A549 (cell line): ENCODE data around the gene TRIM45.

Experiments
- CEBPB ChIP-seq, 2 experiments: fragments of >200 bp in 1 of 2; sonication (Bioruptor Twin) in 1 of 2; formaldehyde crosslinking in 1 of 2; IDR thresholded peaks; 2 replicates each; pipeline ENCODE4 v1.6.1; 2012 to 2016
- NFE2L2 ChIP-seq: fragments of 150-350 bp; conservative IDR thresholded peaks from 2 replicates; pipeline ENCODE4 v1.6.1; 2014; ENCODE audit warnings: low read length
- POLR2A ChIP-seq: IDR thresholded peaks from 2 replicates; pipeline ENCODE4 v1.6.1; 2012; ENCODE audit warnings: mild to moderate bottlenecking, low read length
- TF ChIP-seq, protein P1 (sequence below): IDR thresholded peaks from 2 replicates; pipeline ENCODE4 v1.6.1; 2012
- TF ChIP-seq, protein P2 (sequence below): fragments of >200 bp; sonication (Bioruptor Twin); formaldehyde crosslinking; IDR thresholded peaks from 3 replicates; pipeline ENCODE4 v1.5.1; 2016
- TF ChIP-seq, protein P3 (sequence below): fragments of 450-650 bp; IDR thresholded peaks from 2 replicates; pipeline ENCODE4 v1.6.1; 2014; ENCODE audit warnings: antibody characterized with exemption
- TF ChIP-seq, protein P4 (sequence below): fragments of 250-450 bp; sonication (Bioruptor Pico); IDR thresholded peaks from 2 replicates; pipeline ENCODE4 v1.5.0; 2021; ENCODE audit warnings: mild to moderate bottlenecking, moderate library complexity, borderline replicate concordance

DNA sequence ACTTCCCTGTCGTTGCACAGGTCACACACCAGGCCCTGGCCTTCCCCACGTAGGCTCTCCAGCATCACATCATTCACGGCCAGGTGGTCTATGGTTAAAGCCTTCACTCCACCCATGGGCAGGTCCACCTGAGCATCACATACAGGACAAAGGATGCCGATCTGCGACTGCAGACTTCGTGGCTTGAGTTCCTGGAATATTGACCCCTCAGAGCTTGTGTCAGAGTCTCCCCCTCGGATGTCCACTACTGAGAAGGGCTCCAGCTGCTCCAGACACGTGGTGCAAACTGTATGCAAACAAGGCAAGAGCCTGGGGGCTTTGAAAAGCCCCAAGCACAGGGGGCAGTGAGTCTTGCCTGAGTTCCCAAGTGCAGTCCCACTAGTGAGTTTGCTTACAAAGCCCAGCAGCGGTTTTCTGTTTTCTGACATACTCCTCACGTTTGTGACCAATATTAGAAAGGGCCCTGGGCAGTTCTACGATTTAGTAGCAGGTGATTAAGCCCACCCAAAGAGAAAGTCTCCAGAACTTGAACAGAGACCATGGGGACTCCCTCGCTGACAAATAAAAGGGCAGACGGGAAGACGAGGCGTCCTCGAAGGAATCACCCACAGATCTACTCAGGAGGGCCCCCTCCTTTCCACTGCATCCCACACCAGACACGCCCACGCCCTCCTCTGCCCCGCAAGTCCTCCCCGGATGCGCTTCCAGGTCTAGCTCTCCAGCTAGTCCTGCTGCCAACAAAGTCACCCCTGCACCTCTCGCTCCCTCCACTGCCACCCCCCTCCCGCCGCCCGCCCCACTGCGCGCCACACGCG, 568 bp downstream of the TRIM45 start:
- TF ChIP-seq, protein P1, sequence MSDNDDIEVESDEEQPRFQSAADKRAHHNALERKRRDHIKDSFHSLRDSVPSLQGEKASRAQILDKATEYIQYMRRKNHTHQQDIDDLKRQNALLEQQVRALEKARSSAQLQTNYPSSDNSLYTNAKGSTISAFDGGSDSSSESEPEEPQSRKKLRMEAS: no peak
- TF ChIP-seq, protein P2, sequence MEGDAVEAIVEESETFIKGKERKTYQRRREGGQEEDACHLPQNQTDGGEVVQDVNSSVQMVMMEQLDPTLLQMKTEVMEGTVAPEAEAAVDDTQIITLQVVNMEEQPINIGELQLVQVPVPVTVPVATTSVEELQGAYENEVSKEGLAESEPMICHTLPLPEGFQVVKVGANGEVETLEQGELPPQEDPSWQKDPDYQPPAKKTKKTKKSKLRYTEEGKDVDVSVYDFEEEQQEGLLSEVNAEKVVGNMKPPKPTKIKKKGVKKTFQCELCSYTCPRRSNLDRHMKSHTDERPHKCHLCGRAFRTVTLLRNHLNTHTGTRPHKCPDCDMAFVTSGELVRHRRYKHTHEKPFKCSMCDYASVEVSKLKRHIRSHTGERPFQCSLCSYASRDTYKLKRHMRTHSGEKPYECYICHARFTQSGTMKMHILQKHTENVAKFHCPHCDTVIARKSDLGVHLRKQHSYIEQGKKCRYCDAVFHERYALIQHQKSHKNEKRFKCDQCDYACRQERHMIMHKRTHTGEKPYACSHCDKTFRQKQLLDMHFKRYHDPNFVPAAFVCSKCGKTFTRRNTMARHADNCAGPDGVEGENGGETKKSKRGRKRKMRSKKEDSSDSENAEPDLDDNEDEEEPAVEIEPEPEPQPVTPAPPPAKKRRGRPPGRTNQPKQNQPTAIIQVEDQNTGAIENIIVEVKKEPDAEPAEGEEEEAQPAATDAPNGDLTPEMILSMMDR: no peak
- no peak for TF ChIP-seq NFE2L2
- TF ChIP-seq CEBPB (IDR thresholded peaks at IDR 0.05): no peak
- TF ChIP-seq, protein P3, sequence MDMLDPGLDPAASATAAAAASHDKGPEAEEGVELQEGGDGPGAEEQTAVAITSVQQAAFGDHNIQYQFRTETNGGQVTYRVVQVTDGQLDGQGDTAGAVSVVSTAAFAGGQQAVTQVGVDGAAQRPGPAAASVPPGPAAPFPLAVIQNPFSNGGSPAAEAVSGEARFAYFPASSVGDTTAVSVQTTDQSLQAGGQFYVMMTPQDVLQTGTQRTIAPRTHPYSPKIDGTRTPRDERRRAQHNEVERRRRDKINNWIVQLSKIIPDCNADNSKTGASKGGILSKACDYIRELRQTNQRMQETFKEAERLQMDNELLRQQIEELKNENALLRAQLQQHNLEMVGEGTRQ: no peak
- TF ChIP-seq, protein P4, sequence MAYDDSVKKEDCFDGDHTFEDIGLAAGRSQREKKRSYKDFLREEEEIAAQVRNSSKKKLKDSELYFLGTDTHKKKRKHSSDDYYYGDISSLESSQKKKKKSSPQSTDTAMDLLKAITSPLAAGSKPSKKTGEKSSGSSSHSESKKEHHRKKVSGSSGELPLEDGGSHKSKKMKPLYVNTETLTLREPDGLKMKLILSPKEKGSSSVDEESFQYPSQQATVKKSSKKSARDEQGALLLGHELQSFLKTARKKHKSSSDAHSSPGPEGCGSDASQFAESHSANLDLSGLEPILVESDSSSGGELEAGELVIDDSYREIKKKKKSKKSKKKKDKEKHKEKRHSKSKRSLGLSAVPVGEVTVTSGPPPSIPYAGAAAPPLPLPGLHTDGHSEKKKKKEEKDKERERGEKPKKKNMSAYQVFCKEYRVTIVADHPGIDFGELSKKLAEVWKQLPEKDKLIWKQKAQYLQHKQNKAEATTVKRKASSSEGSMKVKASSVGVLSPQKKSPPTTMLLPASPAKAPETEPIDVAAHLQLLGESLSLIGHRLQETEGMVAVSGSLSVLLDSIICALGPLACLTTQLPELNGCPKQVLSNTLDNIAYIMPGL (CRISPR knock-in tag): no peak
- no peak for TF ChIP-seq POLR2A
